GM21737 (cell line): ENCODE results near the gene DENND4A.
A peak's percentile ranks its signal among the peaks of the same experiment; 100 is the strongest.
"Not testable (repeated sequence)": the region's sequence is repeated elsewhere in the genome, so short reads cannot be mapped to it uniquely, and the experiment has no call there.

Experiments used
- ATAC-seq: cut with Tn5 transposase; IDR thresholded peaks from one replicate; pipeline ENCODE4 v1.9.1; 2021; ENCODE audit warnings: mild to moderate bottlenecking, moderate library complexity; ENCODE audit not compliant: unreplicated experiment

The DENND4A gene

GRCh38 chr15:65789759-65790425, 2.2 kb downstream of the DENND4A start:
- no peak for ATAC-seq

GRCh38 chr15:65789105-65789504, 3.0 kb downstream of the DENND4A start:
- ATAC-seq: no peak

- ATAC-seq: no peak
These were observed 4.8 kb downstream of the DENND4A start for GRCh38 chr15:65787260-65787659.

- ATAC-seq: no peak
These were observed 6.9 kb downstream of the DENND4A start for GRCh38 chr15:65785151-65785550.

GRCh38 chr15:65783872-65784271, 8.2 kb downstream of the DENND4A start:
- no peak for ATAC-seq

GRCh38 chr15:65782096-65782495, 10.0 kb downstream of the DENND4A start:
- no peak for ATAC-seq

- ATAC-seq: not testable (repeated sequence)
These were observed 13.4 kb downstream of the DENND4A start for GRCh38 chr15:65778701-65779100.

- no peak for ATAC-seq
These were observed 13.8 kb downstream of the DENND4A start for GRCh38 chr15:65778269-65778668.

GRCh38 chr15:65777843-65778242, 14.2 kb downstream of the DENND4A start:
- ATAC-seq: no peak

GRCh38 chr15:65777053-65777452, 15.0 kb downstream of the DENND4A start:
- ATAC-seq: no peak

GRCh38 chr15:65773386-65774111, 18.5 kb downstream of the DENND4A start:
- peak; percentile 44 for ATAC-seq

GRCh38 chr15:65772930-65773329, 19.2 kb downstream of the DENND4A start:
- no peak for ATAC-seq

- no peak for ATAC-seq
These were observed 20.2 kb downstream of the DENND4A start for GRCh38 chr15:65771870-65772269.

- ATAC-seq: no peak
These were observed 22.6 kb downstream of the DENND4A start for GRCh38 chr15:65769482-65769881.

GRCh38 chr15:65767895-65768294, 24.2 kb downstream of the DENND4A start:
- no peak for ATAC-seq

- ATAC-seq: no peak
These were observed 24.9 kb downstream of the DENND4A start for GRCh38 chr15:65767264-65767595.

- ATAC-seq: no peak
These were observed 25.4 kb downstream of the DENND4A start for GRCh38 chr15:65766422-65767263.

GRCh38 chr15:65765106-65765505, 27.0 kb downstream of the DENND4A start:
- no peak for ATAC-seq

GRCh38 chr15:65762914-65763787, 28.9 kb downstream of the DENND4A start:
- no peak for ATAC-seq

- no peak for ATAC-seq
These were observed 29.7 kb downstream of the DENND4A start for GRCh38 chr15:65762399-65762798.
